Activated naive CD4-positive, alpha-beta T cell treated with anti-CD3 and anti-CD28 coated beads, Interleukin-2, amount 50 U/mL, for 24 hours (primary cell): ENCODE results near the gene KIF22.

Source experiments
- H3K27ac Mint-ChIP-seq: one replicate; pipeline ENCODE4 v1.8.0; 2021; ENCODE audit warnings: mild to moderate bottlenecking, mixed read lengths
- H3K27me3 Mint-ChIP-seq: one replicate; pipeline ENCODE4 v1.8.0; 2021; ENCODE audit warnings: mixed read lengths
- H3K36me3 Mint-ChIP-seq: one replicate; pipeline ENCODE4 v1.8.0; 2021; ENCODE audit warnings: mixed read lengths
- H3K4me1 Mint-ChIP-seq: one replicate; pipeline ENCODE4 v1.8.0; 2021; ENCODE audit warnings: mixed read lengths
- H3K4me3 Mint-ChIP-seq: one replicate; pipeline ENCODE4 v1.8.0; 2021; ENCODE audit warnings: mild to moderate bottlenecking, mixed read lengths
- H3K9me3 Mint-ChIP-seq: one replicate; pipeline ENCODE4 v1.8.0; 2021; ENCODE audit warnings: mixed read lengths

Gene KIF22

GRCh38 chr16:29806099-29806579 lies 15.6 kb downstream of the KIF22 start, which contains the start of gene MAZ:
TSS of gene MAZ (plus strand) at chr16:29806529. CDS start at chr16:29806702, 173 bp downstream.
- Mint-ChIP-seq H3K9me3 (no peaks in the 10 kb centered on the region), H3K36me3 (peaks cover 5% of the 10 kb centered on the region), H3K4me1 (peaks cover 44% of the 10 kb centered on the region), H3K27me3 (no peaks in the 10 kb centered on the region), H3K27ac (peak within 1 kb of the TSS; percentile 100), H3K4me3 (peak within 1 kb of the TSS; percentile 100)

- Mint-ChIP-seq H3K27ac (peak overlapping the region; percentile 92), H3K4me1 (peaks cover 49% of the 10 kb centered on the region), H3K36me3 (peaks cover 5% of the 10 kb centered on the region), H3K9me3 (no peaks in the 10 kb centered on the region), H3K27me3 (no peaks in the 10 kb centered on the region), H3K4me3 (peak overlapping the region; percentile 94)
These were observed 16.3 kb downstream of the KIF22 start for GRCh38 chr16:29806641-29807425.

GRCh38 chr16:29807426-29808218 lies 17.1 kb downstream of the KIF22 start:
- peak overlapping the region; percentile 94 for H3K27ac Mint-ChIP-seq
- peak overlapping the region; percentile 94 for H3K4me3 Mint-ChIP-seq
- H3K36me3 Mint-ChIP-seq: peaks cover 5% of the 10 kb centered on the region
- H3K4me1 Mint-ChIP-seq: peaks cover 54% of the 10 kb centered on the region
- no peaks in the 10 kb centered on the region for H3K27me3 Mint-ChIP-seq
- no peaks in the 10 kb centered on the region for H3K9me3 Mint-ChIP-seq

- Mint-ChIP-seq H3K27me3 (no peaks in the 10 kb centered on the region), H3K9me3 (no peaks in the 10 kb centered on the region), H3K4me3 (peak overlapping the region; percentile 94), H3K4me1 (peaks cover 57% of the 10 kb centered on the region), H3K27ac (peak overlapping the region; percentile 94), H3K36me3 (peaks cover 5% of the 10 kb centered on the region)
These were observed 17.8 kb downstream of the KIF22 start for GRCh38 chr16:29808219-29808900.

- Mint-ChIP-seq H3K27me3 (no peaks in the 10 kb centered on the region), H3K9me3 (no peaks in the 10 kb centered on the region), H3K36me3 (peaks cover 5% of the 10 kb centered on the region), H3K27ac (peak overlapping the region; percentile 94), H3K4me3 (peak overlapping the region; percentile 94), H3K4me1 (peaks cover 49% of the 10 kb centered on the region)
These were observed 18.6 kb downstream of the KIF22 start for GRCh38 chr16:29809031-29809747.

- peak overlapping the region; percentile 88 for H3K4me3 Mint-ChIP-seq
- peaks cover 51% of the 10 kb centered on the region for H3K4me1 Mint-ChIP-seq
- no peaks in the 10 kb centered on the region for H3K27me3 Mint-ChIP-seq
- H3K9me3 Mint-ChIP-seq: no peaks in the 10 kb centered on the region
- peak overlapping the region; percentile 87 for H3K27ac Mint-ChIP-seq
- H3K36me3 Mint-ChIP-seq: peaks cover 5% of the 10 kb centered on the region
These were observed 19.5 kb downstream of the KIF22 start for GRCh38 chr16:29809850-29810698.

GRCh38 chr16:29810699-29811169 lies 20.2 kb downstream of the KIF22 start:
- Mint-ChIP-seq H3K27ac (peak overlapping the region; percentile 65), H3K27me3 (no peaks in the 10 kb centered on the region), H3K4me3 (peak overlapping the region; percentile 88), H3K9me3 (no peaks in the 10 kb centered on the region), H3K4me1 (peaks cover 55% of the 10 kb centered on the region), H3K36me3 (peaks cover 3% of the 10 kb centered on the region)

- Mint-ChIP-seq H3K36me3 (peaks cover 3% of the 10 kb centered on the region), H3K4me3 (peak overlapping the region; percentile 88), H3K27me3 (no peaks in the 10 kb centered on the region), H3K4me1 (peaks cover 56% of the 10 kb centered on the region), H3K27ac (peak overlapping the region; percentile 65), H3K9me3 (no peaks in the 10 kb centered on the region)
These were observed 20.8 kb downstream of the KIF22 start for GRCh38 chr16:29811170-29811895.

- H3K36me3 Mint-ChIP-seq: peaks cover 3% of the 10 kb centered on the region
- no peaks in the 10 kb centered on the region for H3K27me3 Mint-ChIP-seq
- H3K4me3 Mint-ChIP-seq: peak within 1 kb of the TSS; percentile 88
- H3K9me3 Mint-ChIP-seq: no peaks in the 10 kb centered on the region
- peak within 1 kb of the TSS; percentile 65 for H3K27ac Mint-ChIP-seq
- H3K4me1 Mint-ChIP-seq: peaks cover 61% of the 10 kb centered on the region
These were observed 21.5 kb downstream of the KIF22 start, which contains the start of gene PRRT2 for GRCh38 chr16:29811896-29812665. TSS of gene PRRT2 (plus strand) at chr16:29812193. CDS start at chr16:29813055, 862 bp downstream.

- Mint-ChIP-seq H3K27ac (no peak overlapping the region), H3K36me3 (peaks cover 4% of the 10 kb centered on the region), H3K4me3 (peak overlapping the region; percentile 88), H3K4me1 (peaks cover 66% of the 10 kb centered on the region), H3K27me3 (no peaks in the 10 kb centered on the region), H3K9me3 (no peaks in the 10 kb centered on the region)
These were observed 22.4 kb downstream of the KIF22 start for GRCh38 chr16:29812754-29813643.

GRCh38 chr16:29813644-29814562 lies 23.4 kb downstream of the KIF22 start:
- peaks cover 9% of the 10 kb centered on the region for H3K36me3 Mint-ChIP-seq
- peaks cover 67% of the 10 kb centered on the region for H3K4me1 Mint-ChIP-seq
- no peaks in the 10 kb centered on the region for H3K9me3 Mint-ChIP-seq
- H3K27ac Mint-ChIP-seq: peak overlapping the region; percentile 41
- H3K4me3 Mint-ChIP-seq: peak overlapping the region; percentile 42
- no peaks in the 10 kb centered on the region for H3K27me3 Mint-ChIP-seq
